GM11168 (cell line): Measurements from ENCODE around the gene CRAMP1.
"Not testable (repeated sequence)": the region's sequence is repeated elsewhere in the genome, so short reads cannot be mapped to it uniquely, and the experiment has no call there.

ENCODE experiments used
- in situ Hi-C: fragments of 300-500 bp; cut with MboI; formaldehyde crosslinking; loops from one replicate; pipeline ENCODE4 v1.12.0; 2022; ENCODE audit warnings: low sequenced_read_pairs; ENCODE audit not compliant: unreplicated experiment

CRAMP1 gene

DNA sequence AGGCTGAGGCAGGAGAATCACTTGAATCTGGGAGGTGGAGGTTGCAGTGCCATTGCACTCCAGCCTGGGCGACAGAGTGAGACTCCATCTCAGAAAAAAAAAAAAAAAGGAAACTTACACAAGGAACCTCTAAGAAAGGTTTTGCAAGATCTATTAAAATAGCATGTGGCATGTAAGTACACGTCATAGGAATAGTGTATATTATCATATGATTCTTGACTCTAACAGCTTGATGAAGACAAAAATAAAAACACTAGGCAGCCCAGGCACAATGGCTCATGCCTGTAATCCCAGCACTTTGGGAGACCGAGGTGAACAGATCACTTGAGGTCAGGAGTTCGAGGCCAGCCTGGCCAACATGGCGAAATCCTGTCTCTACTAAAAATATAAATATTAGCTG lies 16.6 kb upstream of the CRAMP1 start:
- in situ Hi-C loops, result not testable (repeated sequence)

DNA sequence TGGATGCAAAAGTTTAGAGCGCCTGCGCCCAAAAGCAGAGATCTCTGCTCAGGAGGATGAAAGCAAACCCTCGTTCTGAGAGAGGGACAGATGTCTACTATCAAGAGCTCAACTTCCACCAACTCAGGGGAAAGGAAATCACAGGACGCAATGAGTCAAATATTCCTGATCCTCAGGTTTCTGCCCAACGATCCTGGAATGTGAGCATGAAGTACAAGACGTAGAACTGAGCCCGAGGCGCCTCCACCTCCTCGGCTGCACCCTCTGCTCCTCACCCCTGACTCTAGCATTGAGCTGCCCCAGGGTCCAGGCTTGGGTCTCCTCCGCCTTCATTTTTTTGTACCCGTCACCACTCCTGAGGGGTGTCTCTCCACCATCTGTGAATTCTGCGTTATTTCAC lies 15.6 kb upstream of the CRAMP1 start:
- in situ Hi-C loops, result no loop called here

- in situ Hi-C loops, result no loop called here
Measured at GRCh38 chr16:1597154-1597553, 15.0 kb upstream of the CRAMP1 start.

GRCh38 chr16:1601031-1601430 lies 11.1 kb upstream of the CRAMP1 start:
- in situ Hi-C loops, result no loop called here

DNA sequence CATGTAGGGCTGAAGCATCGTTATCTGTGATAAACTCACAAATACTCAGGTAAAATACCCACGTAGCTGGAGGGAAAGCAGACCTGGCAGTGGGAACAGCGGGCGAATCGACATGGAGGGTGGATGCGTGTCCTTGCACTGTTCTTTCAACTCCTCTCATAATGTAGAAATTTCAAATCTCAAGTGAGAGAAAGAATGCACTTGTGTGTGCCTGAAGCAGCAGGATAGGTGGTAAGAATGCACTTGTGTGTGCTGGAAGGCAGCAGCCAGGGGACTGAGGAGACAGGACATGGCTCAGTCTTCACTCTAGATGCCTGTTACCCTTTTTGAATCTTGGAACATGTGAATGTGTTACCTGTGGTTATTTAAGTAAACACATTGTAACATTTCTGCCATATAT lies 10.7 kb upstream of the CRAMP1 start:
- in situ Hi-C loops, result no loop called here

GRCh38 chr16:1602285-1602684 lies 9.9 kb upstream of the CRAMP1 start:
- in situ Hi-C loops, result no loop called here

- in situ Hi-C loops, result no loop called here
Measured at GRCh38 chr16:1606774-1607173, 5.4 kb upstream of the CRAMP1 start.

DNA sequence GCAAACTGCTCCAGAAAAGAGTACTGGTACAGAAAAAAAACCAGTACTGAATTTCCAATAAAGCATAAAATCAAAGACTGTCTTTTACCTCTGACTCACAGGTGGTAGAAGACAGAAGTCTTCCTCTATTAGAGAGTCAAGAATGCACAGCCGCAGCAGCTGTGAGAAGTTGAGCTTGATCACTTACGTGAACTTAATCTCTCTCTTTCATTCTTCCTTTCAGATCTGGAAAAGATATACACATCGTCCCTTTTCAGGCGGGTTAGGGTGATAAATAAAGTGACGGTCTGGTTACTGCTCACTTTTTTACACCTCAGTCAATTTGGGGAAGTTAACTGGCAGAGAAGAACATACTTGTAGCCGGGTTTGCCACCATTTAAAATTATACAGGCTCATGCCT lies 4.2 kb upstream of the CRAMP1 start:
- in situ Hi-C loops, result no loop called here

DNA sequence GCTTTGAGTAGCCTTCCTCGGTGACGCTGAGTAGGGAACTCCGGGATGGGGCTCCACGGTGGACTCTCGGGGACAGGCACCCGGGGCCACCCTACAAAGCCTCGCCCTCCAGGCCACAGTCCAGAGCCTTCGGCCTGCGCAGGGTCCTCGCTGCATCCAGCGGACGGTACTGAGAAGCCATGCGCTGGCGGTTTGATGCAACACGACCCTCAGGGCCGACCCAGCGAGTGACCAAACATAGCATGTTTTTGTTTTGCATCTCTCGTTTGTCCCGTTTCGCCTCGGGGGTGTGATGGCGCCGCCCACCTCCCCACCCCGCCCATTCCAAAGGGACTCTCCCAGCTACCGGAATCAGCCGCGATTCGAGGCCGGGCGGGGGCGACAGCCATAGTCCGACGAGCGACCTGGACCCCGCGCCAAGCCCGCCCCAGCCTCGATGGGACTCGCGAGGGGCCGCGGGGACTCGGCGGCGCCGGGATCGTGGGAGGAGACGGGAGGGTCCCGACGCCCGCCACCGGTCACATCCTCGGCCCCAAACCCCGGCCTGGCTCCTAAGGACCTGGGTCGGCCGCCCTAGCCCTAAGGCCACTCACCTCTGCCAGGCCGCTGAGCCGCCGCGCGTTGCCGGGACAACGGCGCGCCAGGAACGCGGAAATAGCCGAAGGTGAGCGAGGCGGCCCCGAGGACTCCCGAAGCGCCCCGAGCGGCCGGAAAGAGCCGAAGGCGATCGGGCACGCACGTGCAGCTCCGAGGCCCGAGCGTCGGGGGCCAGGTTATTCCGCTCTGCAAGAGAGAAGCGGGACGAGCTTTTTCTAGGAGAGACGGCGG lies 1.9 kb upstream of the CRAMP1 start:
- in situ Hi-C loops, result no loop called here

DNA sequence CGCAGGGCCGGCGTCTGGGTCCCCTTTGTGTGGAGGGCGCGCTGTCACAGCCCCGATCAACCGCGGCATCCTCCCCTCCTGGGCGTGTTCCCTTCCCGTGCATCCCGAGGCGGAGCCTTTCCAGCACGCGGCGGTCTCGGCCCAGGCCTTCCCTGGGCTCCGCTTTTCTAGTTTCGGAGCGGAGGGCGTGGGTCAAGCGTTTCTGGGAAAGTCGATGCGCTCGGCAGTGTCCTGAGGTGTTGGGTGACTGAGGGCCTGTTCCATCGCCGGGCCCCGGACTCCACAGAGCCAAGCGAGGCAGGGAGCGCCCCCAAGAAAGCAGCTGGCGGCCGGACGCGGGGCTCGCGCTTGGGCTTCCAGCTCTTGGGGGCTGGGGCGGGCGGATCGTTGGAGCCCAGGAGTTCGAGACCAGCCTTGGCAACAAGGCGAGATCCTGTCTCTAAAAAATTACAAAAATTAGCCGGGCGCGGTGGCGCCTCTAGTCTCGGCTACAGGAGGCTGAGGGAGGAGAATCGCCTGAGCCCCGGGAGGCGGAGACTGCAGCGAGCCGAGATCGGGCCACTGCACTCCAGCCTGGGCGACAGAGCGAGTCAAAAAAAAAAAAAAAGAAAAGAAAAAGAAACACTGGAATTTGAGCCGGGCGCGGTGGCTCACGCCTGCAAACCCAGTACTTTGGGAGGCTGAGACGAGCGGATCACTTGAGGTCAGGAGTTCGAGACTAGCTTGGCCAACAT lies 1.1 kb upstream of the CRAMP1 start:
- in situ Hi-C loops, result no loop called here

DNA sequence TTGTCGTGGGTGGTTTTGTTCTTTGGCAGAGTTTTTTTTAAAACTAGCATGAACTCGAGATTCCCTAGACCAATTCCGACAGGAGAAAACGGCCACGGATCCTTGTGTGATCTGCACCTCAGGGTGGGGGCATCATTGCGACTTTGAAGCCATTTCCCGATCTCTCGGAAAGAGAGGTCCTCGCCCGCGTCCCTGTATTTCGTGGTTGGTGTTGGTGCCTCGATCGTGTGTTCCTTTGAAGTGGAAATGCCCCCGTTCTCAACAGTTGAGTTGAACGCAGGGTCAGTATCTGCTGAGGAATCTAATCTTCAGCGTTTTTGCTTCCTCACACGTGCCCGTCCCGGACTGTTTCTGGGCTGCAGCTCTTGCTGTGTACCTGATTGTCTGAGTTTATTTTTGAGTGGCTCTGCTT lies 1.1 kb downstream of the CRAMP1 start:
- in situ Hi-C loops, result no loop called here

DNA sequence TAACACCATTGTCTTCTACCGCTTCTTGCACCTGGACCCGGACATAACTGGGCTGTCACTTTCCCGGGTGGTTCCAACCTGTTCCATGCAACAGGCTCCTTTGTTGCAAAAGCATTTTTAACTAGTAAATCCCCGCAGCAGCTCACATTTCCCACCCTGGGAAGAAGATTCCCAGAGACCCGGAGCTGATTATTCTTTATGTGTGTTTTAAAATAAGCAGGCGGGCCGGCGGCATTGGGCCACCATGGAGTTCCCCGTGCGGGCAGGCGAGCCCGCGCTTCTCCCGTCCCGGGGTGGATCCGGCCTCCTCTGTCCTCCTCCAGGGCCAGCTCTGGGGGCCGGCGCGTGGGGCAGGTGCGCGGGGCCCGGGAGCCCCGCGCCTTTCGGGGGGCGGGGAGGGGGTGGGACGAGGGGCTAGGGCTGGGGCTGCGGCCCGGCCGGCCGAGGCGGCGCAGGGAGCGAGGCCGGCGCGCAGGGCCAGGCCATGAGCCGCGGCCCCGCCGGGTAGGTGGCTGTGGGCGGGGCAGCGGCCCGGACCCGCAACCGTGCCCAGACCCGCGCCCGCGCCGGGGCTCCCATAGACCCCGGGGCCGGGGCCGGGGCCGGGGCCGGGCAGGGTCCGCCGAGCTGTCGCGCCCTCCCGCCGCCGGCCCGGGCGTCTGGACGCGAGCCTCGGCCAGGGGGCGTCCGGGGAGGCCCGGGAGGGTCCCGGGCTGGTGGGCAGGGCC lies 1.7 kb downstream of the CRAMP1 start:
- in situ Hi-C loops, result no loop called here

DNA sequence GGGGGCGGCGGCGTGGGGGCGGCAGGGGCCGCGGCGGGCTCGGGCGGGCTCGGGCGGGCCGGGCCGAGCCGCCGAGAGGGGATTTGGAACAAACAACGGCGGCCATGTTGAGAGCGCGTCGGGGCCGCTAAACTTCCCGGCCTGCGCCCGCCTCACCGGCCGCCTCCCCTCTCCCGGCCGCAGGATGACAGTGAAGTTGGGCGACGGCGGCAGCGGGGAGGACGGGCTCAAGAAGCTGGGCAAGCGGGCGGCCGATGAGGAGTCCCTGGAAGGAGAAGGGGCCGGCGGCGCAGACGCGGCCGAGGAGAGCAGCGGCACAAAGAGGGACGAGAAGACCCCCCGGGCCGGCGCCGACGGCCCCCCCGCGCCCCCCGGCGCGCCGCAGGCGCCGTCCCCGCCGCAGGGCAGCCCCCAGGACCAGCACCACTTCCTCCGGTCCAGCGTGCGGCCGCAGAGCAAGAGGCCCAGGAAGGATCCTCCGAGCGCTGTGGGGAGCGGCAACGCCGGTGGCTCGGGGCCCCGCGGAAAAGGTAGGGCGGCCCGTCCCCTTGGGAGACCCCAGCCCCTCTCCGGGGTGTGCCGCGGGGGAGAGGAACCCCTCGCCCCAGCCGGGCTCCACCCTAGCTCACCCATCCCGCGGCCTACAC lies 2.4 kb downstream of the CRAMP1 start:
- in situ Hi-C loops, result no loop called here

DNA sequence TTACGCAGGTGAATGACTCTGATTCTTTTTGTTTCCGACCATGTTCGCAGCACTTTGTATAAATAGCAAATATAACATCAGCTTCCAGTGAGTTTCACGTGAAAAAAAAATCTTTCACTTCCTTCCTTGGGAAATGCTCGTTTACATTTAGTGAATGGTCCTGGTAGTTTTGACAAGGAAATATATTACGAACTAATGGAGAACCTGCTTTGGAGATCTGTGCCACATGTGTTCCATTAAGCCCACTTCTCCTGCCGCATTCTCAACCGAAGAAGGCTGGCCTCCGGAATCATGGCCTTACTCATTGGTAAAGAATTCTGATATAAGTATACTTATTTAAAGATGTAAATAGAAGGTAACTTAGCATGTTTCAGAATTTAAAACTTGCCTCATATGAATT lies 3.6 kb downstream of the CRAMP1 start:
- in situ Hi-C loops, result no loop called here

GRCh38 chr16:1619976-1620375 lies 7.8 kb downstream of the CRAMP1 start:
- in situ Hi-C loops, result no loop called here

DNA sequence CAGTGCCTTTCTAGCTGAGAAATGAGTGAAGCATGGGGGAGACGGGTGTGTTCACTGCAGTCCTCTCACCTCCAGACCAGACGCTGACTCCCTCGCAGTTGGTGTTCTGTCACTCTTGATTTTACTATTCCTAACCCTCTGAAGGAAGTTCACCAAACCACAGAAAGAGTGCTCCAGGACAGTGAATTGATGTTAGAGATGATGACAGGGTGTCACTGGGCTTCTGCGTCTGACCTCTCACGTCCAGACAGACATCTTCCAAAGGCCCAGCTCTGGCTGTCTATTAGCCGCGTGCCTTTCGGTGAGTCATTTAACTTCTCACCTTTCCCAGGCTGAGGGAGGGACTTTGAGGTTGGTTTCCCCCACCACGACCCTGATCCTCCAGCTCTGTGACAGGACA lies 8.2 kb downstream of the CRAMP1 start:
- in situ Hi-C loops, result no loop called here

DNA sequence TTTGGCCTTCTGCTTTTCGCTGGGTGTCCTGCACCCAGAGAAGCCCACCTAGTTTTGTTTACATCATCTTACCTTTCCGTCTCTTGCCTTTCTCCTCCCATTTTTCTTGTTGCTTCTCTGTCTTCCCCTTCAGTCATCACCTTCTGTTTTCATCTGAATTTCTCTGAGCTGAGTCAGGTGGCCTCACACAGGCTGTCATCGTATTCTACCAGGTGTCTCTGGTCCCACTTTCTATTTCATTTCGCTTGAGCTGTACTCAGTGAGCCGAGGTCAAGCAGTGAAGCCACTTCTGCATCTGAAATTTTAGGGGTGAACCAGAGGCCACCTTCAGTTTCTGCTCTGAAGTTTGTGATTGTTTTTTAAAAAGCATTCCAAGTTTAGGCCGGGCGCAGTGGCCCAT lies 9.7 kb downstream of the CRAMP1 start:
- in situ Hi-C loops, result no loop called here

DNA sequence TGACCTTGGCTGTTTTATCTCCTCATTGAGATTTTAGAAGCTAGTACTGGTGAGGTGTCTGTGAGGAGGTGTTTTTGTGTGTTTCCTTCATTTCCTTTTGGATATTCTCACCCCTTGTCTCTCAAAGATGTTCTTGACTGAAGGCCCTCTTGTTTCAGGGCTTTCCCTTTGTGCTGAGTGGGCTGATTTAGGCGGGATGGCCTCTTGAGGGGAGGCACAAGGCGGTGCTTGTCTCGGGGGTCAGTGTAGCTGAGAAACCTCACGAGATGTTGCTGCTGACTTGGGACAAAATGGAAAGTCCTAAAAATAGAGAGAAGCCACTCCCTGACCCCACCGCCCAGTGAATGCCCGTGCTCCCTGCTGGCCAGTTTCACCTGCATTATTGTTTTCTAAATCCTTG lies 14.2 kb downstream of the CRAMP1 start:
- in situ Hi-C loops, result no loop called here

GRCh38 chr16:1626776-1627175 lies 14.6 kb downstream of the CRAMP1 start:
- in situ Hi-C loops, result no loop called here

DNA sequence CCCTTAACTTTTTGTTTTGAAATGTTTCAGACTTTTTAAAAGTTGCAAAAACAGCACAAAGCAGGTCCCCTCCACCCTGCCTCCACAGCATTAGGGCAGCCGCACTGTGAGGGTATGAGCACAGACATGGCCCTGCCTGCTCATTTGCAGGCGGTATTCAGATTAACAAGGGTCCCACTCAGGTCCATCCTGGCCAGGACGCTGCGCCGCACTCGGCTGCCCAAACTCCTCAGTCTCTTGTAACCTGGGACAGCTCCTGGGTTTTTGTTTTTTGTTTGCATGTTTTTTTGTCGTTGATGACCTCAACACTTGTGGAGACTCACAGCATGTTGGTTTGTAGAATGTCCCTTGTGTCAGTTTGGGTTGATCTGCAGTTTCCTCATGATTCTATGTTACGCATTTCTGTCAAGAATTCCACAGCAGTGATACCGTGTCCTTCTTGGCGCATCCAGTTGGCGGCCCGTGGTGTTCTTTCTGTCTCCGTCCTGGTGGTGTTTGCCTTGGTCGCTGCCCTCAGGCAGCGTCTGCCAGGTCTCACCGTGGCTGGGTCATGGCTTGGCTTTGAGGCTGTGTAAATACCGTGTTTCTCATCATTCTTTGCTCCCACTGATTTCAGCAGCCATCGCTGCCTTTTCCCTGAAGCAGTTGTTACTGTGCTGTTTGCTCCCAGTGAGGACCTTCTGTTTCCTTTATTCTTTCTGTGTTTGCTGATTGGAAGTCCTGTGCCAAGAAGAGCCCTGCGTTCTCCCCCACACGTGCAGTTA lies 18.5 kb downstream of the CRAMP1 start:
- in situ Hi-C loops, result no loop called here
